GM12878 (cell line): ENCODE data around the gene MGST1. TPM values are rescaled to one million over a fixed set of nuclear protein-coding genes. Genes with fewer than 3 reads are reported as not detected.

Experiments
- ATAC-seq: fragments of 200-7000 bp; cut with Tn5 transposase; 3 replicates; pipeline ENCODE4 v1.9.1; 2020; ENCODE audit warnings: mild to moderate bottlenecking, moderate library complexity
- BruUV-seq: library from RNA; stranded (reverse); fragments of 400-500 nt; replicated peaks from 2 replicates; lab custom pipeline; 2021; lab: Mats Ljungman, UMichigan
- CTCF ChIA-PET: fragments of 300-600 bp; sonication (Branson Sonifier 250); formaldehyde crosslinking; extraction: SDS; loops from one replicate; lab custom pipeline; 2021; ENCODE audit warnings: inconsistent platforms; lab: Yijun Ruan, JAX
- POLR2A ChIA-PET: fragments of 350-600 bp; formaldehyde crosslinking; extraction: SDS; loops from one replicate; lab custom pipeline; 2021; ENCODE audit warnings: inconsistent platforms; lab: Charles Lee
- RAD21 ChIA-PET: fragments of 300-600 bp; sonication (Branson Sonifier 250); formaldehyde crosslinking; loops from one replicate; lab custom pipeline; 2023; ENCODE audit warnings: antibody characterized with exemption; ENCODE audit not compliant: unreplicated experiment; lab: Charles Lee
- SMC1A ChIA-PET: fragments of 300-600 bp; sonication (Branson Sonifier 250); formaldehyde crosslinking; loops from one replicate; lab custom pipeline; 2023; ENCODE audit not compliant: unreplicated experiment, uncharacterized antibody; lab: Charles Lee
- DNase-seq: peaks from one replicate; pipeline ENCODE4 v3.0.0-alpha.2; 2011; ENCODE audit warnings: low read depth, low spot score
- FAIRE-seq: peaks from 3 replicates; lab custom pipeline; 2011; peaks lifted over from hg19 to GRCh38; lab: Jason Lieb, UNC
- H2AFZ ChIP-seq: 2 replicates; pipeline ENCODE4 v1.6.0; 2011; ENCODE audit warnings: low read depth, low read length, control low read depth; ENCODE audit not compliant: control insufficient read depth
- H3K27ac ChIP-seq: 2 replicates; pipeline ENCODE4 v1.5.1; 2011; ENCODE audit warnings: control low read depth; ENCODE audit not compliant: control insufficient read depth, insufficient read depth
- H3K27me3 ChIP-seq, 2 experiments: replicated peaks in 1 of 2; 2 replicates each; pipeline versions ENCODE4 v1.6.0 to v1.6.1; 2011; ENCODE audit warnings: low read length in 1 of 2; ENCODE audit not compliant: control insufficient read depth in 2 of 2, insufficient read depth in 2 of 2
- H3K36me3 ChIP-seq, 2 experiments: 2 replicates each; pipeline ENCODE4 v1.5.1; 2011; ENCODE audit warnings: low read length in 1 of 2; ENCODE audit not compliant: control insufficient read depth in 2 of 2, insufficient read depth in 2 of 2
- H3K4me1 ChIP-seq: 2 replicates; pipeline ENCODE4 v1.6.1; 2011; ENCODE audit warnings: mild to moderate bottlenecking, low read length, moderate library complexity, mixed read lengths; ENCODE audit not compliant: control insufficient read depth, insufficient read depth
- H3K4me2 ChIP-seq: 2 replicates; pipeline ENCODE4 v1.6.0; 2011; ENCODE audit warnings: control low read depth; ENCODE audit not compliant: control insufficient read depth, insufficient read depth
- H3K4me3 ChIP-seq: fragments of 200-600 bp; sonication (generic); 2 replicates; pipeline ENCODE4 v1.5.1; 2016
- H3K79me2 ChIP-seq: 2 replicates; pipeline ENCODE4 v1.6.0; 2011; ENCODE audit warnings: low read length; ENCODE audit not compliant: control insufficient read depth, insufficient read depth
- H3K9ac ChIP-seq: 2 replicates; pipeline ENCODE4 v1.8.0; 2011; ENCODE audit warnings: low read length, control low read depth, mixed read lengths; ENCODE audit not compliant: control insufficient read depth, insufficient read depth
- H3K9me3 ChIP-seq: replicated peaks from 3 replicates; pipeline ENCODE4 v1.5.1; 2011; ENCODE audit warnings: mild to moderate bottlenecking, low read length; ENCODE audit not compliant: control insufficient read depth, insufficient read depth
- H4K20me1 ChIP-seq: 2 replicates; pipeline ENCODE4 v1.6.0; 2011; ENCODE audit not compliant: control insufficient read depth, insufficient read depth
- BMI1 ChIP-seq: fragments of 450-650 bp; IDR thresholded peaks from 2 replicates; pipeline ENCODE4 v1.6.1; 2016; ENCODE audit warnings: mild to moderate bottlenecking, moderate library complexity, borderline replicate concordance
- EED ChIP-seq: sonication (generic); IDR thresholded peaks from 2 replicates; pipeline ENCODE4 v1.6.1; 2016; ENCODE audit warnings: antibody characterized with exemption, low read depth
- EGR1 ChIP-seq, 2 experiments: IDR thresholded peaks; 1 replicate in 1 of 2; 2 replicates in 1 of 2; pipeline ENCODE4 v1.6.1; 2011 to 2012; ENCODE audit warnings: low read depth in 2 of 2, low read length in 2 of 2, borderline replicate concordance in 1 of 2, mild to moderate bottlenecking in 1 of 2, moderate library complexity in 1 of 2
- ETV6 ChIP-seq, 2 experiments: fragments of 450-650 bp in 1 of 2; IDR thresholded peaks in 1 of 2; conservative IDR thresholded peaks in 1 of 2; 2 replicates each; pipeline ENCODE4 v1.6.1; 2014; ENCODE audit warnings: antibody characterized with exemption in 1 of 2, borderline replicate concordance in 1 of 2, low read depth in 1 of 2, mild to moderate bottlenecking in 1 of 2, moderate library complexity in 1 of 2
- NFXL1 ChIP-seq: fragments of 450-650 bp; IDR thresholded peaks from 2 replicates; pipeline ENCODE4 v1.6.1; 2017; ENCODE audit warnings: antibody characterized with exemption, mild to moderate bottlenecking, borderline replicate concordance
- POU2F2 ChIP-seq: IDR thresholded peaks from 3 replicates; pipeline ENCODE4 v1.6.1; 2011; ENCODE audit warnings: low read depth, mild to moderate bottlenecking, low read length, borderline replicate concordance
- RAD21 ChIP-seq: IDR thresholded peaks from 2 replicates; pipeline ENCODE4 v1.6.1; 2011; ENCODE audit warnings: mild to moderate bottlenecking, low read depth, low read length, moderate library complexity; ENCODE audit not compliant: insufficient read depth
- SPI1 ChIP-seq: IDR thresholded peaks from 2 replicates; pipeline ENCODE4 v1.6.1; 2011; ENCODE audit warnings: low read depth, mild to moderate bottlenecking, low read length, moderate library complexity, borderline replicate concordance; ENCODE audit not compliant: insufficient read depth
- WGBS: methylation state at CpG from one replicate; pipeline ENCODE4 v1.1.6; 2016; ENCODE audit warnings: low lambda C conversion rate; ENCODE audit not compliant: insufficient replicate concordance, insufficient coverage; ENCODE audit errors: missing lambda C conversion rate; 5-methylcytosine and 5-hydroxymethylcytosine counted together
- in situ Hi-C: fragments of 300-500 bp; cut with MboI; formaldehyde crosslinking; loops from 9 replicates; pipeline ENCODE4 v1.14.3; 2018; ENCODE audit warnings: mixed read lengths
- intact Hi-C: fragments of 100-400 bp; cut with micrococcal nuclease; formaldehyde crosslinking; loops from one replicate; pipeline ENCODE4 v1.14.2; 2022; ENCODE audit not compliant: unreplicated experiment
- polyA plus RNA-seq, 11 experiments: library from polyadenylated mRNA; depleted of rRNA in 4 of 11; unstranded in 6 of 11; stranded (reverse) in 5 of 11; fragments of >200 nt; fragmentation: Nextera tagmentation in 4 of 11; fragmentation: Illumina TruSeq in 1 of 11; extraction: Ambion mirVana in 4 of 11; extraction: Trizol in 1 of 11; gene quantifications; 1 replicate in 1 of 11; 2 replicates in 10 of 11; pipeline versions ENCODE4 v1.2.1 to v1.2.3, GENCODE V29; 2011 to 2016; ENCODE audit warnings: inconsistent platforms in 2 of 11, missing spikeins in 2 of 11, low read depth in 1 of 11
- total RNA-seq, 4 experiments: library from RNA; depleted of rRNA in 3 of 4; stranded (reverse); fragments of >200 nt in 3 of 4; fragmentation: Illumina TruSeq in 1 of 4; extraction: Trizol in 1 of 4; gene quantifications; 2 replicates each; pipeline versions ENCODE4 v1.2.1 to v1.2.3, GENCODE V29; 2013 to 2021
- TF ChIP-seq, protein P1 (sequence below): IDR thresholded peaks from 2 replicates; pipeline ENCODE4 v1.6.1; 2011; ENCODE audit warnings: borderline replicate concordance, low read depth, mild to moderate bottlenecking, moderate library complexity, low read length; ENCODE audit not compliant: insufficient read depth, poor library complexity, severe bottlenecking
- TF ChIP-seq, protein P2 (sequence below): fragments of 450-650 bp; formaldehyde crosslinking; IDR thresholded peaks from 2 replicates; pipeline ENCODE4 v1.4.0; 2022; ENCODE audit warnings: mild to moderate bottlenecking, moderate library complexity

MGST1 gene
- total and polyA plus RNA-seq, 10 of the 15 experiments (the other 5 are each of a cell fraction or from before 2014, with no cell fraction given), result 22.5 to 237 (median 172) TPM

DNA sequence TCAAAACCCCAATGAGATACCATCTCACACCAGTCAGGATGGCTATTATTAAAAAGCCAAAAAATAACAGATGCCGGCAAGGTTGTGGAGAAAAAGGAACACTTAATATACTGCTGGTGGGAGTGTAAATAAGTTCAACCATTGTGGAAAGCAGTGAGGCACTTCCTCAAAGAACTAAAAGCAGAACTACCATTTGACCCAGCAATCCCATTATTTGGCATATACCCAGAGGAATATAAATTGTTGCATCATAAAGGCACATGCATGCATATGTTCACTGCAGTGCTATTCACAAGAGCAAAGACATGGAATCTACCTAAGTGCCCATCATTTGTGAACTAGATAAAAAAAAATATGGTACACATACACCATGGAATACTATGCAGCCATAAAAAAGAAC, 59.9 kb downstream of the MGST1 start:
- BruUV-seq, result no TSS peak
- 25% methylated on average over 1 of the region's 1 CpG for WGBS

More for the DNA sequence above, 59.9 kb downstream of the MGST1 start:
- ChIA-PET CTCF (interaction anchor here (0.7 kb wide), 1 partner anchor 20 kb away, joined by 3 read pairs; no protein-coding TSS in a partner anchor), RAD21 (no interaction called here), POLR2A (no interaction called here), SMC1A (no interaction called here)
- Histone ChIP-seq H3K27ac (no peak overlapping the region), H3K27me3 (no peaks in the 10 kb centered on the region), H4K20me1 (no peaks in the 10 kb centered on the region), H3K9ac (no peak overlapping the region), H3K79me2 (no peaks in the 10 kb centered on the region), H3K9me3 (no peaks in the 10 kb centered on the region), H2AFZ (no peak overlapping the region), H3K36me3 (no peaks in the 10 kb centered on the region; a peak in 1 of 4 replicates), H3K4me3 (no peak overlapping the region), H3K4me1 (no peaks in the 10 kb centered on the region), H3K4me2 (no peak overlapping the region)
- in situ Hi-C loops (no loop called here), intact Hi-C loops (no loop called here)
- no peak for FAIRE-seq
- ATAC-seq, result no peak
- DNase-seq, result no peak
- no peak for TF ChIP-seq BMI1
- no peak for TF ChIP-seq EED
- no peak for TF ChIP-seq EGR1 (IDR thresholded peaks at IDR 0.05; ENCODE audit: borderline replicate concordance in 1 of 2, low read depth in 2 of 2, low read length in 2 of 2)
- TF ChIP-seq SPI1, result no peak
- TF ChIP-seq POU2F2, result no peak
- TF ChIP-seq, protein P1, sequence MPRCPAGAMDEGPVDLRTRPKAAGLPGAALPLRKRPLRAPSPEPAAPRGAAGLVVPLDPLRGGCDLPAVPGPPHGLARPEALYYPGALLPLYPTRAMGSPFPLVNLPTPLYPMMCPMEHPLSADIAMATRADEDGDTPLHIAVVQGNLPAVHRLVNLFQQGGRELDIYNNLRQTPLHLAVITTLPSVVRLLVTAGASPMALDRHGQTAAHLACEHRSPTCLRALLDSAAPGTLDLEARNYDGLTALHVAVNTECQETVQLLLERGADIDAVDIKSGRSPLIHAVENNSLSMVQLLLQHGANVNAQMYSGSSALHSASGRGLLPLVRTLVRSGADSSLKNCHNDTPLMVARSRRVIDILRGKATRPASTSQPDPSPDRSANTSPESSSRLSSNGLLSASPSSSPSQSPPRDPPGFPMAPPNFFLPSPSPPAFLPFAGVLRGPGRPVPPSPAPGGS, result no peak
- no peak for TF ChIP-seq NFXL1
- TF ChIP-seq, protein P2, sequence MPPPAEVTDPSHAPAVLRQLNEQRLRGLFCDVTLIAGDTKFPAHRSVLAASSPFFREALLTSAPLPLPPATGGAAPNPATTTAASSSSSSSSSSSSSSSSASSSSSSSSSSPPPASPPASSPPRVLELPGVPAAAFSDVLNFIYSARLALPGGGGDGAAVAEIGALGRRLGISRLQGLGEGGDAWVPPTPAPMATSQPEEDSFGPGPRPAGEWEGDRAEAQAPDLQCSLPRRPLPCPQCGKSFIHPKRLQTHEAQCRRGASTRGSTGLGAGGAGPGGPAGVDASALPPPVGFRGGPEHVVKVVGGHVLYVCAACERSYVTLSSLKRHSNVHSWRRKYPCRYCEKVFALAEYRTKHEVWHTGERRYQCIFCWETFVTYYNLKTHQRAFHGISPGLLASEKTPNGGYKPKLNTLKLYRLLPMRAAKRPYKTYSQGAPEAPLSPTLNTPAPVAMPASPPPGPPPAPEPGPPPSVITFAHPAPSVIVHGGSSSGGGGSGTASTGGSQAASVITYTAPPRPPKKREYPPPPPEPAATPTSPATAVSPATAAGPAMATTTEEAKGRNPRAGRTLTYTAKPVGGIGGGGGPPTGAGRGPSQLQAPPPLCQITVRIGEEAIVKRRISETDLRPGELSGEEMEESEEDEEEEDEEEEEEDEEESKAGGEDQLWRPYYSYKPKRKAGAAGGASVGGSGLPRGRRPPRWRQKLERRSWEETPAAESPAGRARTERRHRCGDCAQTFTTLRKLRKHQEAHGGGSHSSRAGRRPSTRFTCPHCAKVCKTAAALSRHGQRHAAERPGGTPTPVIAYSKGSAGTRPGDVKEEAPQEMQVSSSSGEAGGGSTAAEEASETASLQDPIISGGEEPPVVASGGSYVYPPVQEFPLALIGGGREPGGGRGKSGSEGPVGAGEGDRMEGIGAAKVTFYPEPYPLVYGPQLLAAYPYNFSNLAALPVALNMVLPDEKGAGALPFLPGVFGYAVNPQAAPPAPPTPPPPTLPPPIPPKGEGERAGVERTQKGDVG (CRISPR knock-in tag), result no peak
- no peak for TF ChIP-seq RAD21
- TF ChIP-seq ETV6 (conservative IDR thresholded peaks at IDR 0.05 in 1 of 2, IDR thresholded peaks at IDR 0.05 in 1 of 2; ENCODE audit: borderline replicate concordance in 1 of 2, low read depth in 1 of 2), result no peak

Other genes with a start within 250 kb of the MGST1 start
- gene SLC15A5, start 70.0 kb upstream of the MGST1 start, total RNA-seq (2014; rRNA removed), result not detected in 2 replicates
- not detected in 2 replicates for gene SLC15A5, start 70.0 kb upstream of the MGST1 start, total RNA-seq (2014; rRNA removed; fragmentation: Illumina TruSeq; extraction: Trizol)
- gene SLC15A5, start 70.0 kb upstream of the MGST1 start, total RNA-seq (2021), result not detected in 2 replicates
- gene SLC15A5, start 70.0 kb upstream of the MGST1 start, polyA plus RNA-seq (2011; rRNA removed), result not detected in 2 replicates
- gene SLC15A5, start 70.0 kb upstream of the MGST1 start, polyA plus RNA-seq (2014; fragmentation: Illumina TruSeq; extraction: Trizol), result not detected in 2 replicates
- not detected for gene SLC15A5, start 70.0 kb upstream of the MGST1 start, polyA plus RNA-seq (2014; fragmentation: Nextera tagmentation; extraction: Ambion mirVana)
- gene SLC15A5, start 70.0 kb upstream of the MGST1 start, polyA plus RNA-seq (2014; rRNA removed), result not detected in 2 replicates
- gene SLC15A5, start 70.0 kb upstream of the MGST1 start, polyA plus RNA-seq (2016; fragmentation: Nextera tagmentation; extraction: Ambion mirVana), result not detected